Motor neuron (in vitro differentiated cells): ENCODE measurements around the gene AARSD1. TPM values are rescaled to one million over a fixed set of nuclear protein-coding genes. Genes with fewer than 3 reads are reported as not detected.
"Not testable (repeated sequence)": the region's sequence is repeated elsewhere in the genome, so short reads cannot be mapped to it uniquely, and the experiment has no call there.

Experiments used
- ATAC-seq, 8 experiments: fragments of 200-7000 bp; cut with Tn5 transposase; replicated peaks in 6 of 8; 2 replicates each; pipeline ENCODE4 v1.8.0; 2021; ENCODE audit warnings: mild to moderate bottlenecking in 8 of 8, moderate library complexity in 8 of 8
- H3K27ac ChIP-seq, 2 donors: fragments of 250-450 bp; sonication (Bioruptor Pico); 2 replicates each; pipeline ENCODE4 v1.9.0; 2021; ENCODE audit warnings: antibody characterized with exemption in 2 of 2, mild to moderate bottlenecking in 2 of 2, moderate library complexity in 1 of 2
- H3K4me1 ChIP-seq, 2 donors: fragments of 250-450 bp; sonication (Bioruptor Pico); replicated peaks in 1 of 2; 2 replicates each; pipeline ENCODE4 v1.6.1; 2021; ENCODE audit warnings: antibody characterized with exemption in 2 of 2, mild to moderate bottlenecking in 2 of 2, moderate library complexity in 1 of 2
- H3K4me3 ChIP-seq, 5 donors: fragments of 250-450 bp; sonication (Bioruptor Pico); 2 replicates each; pipeline ENCODE4 v1.9.0; 2021; ENCODE audit warnings: antibody characterized with exemption in 5 of 5, mild to moderate bottlenecking in 5 of 5, moderate library complexity in 4 of 5
- WGBS, 10 experiments: fragments of 450-650 bp; shearing (Covaris generic); methylation state at CpG; one replicate each; pipeline ENCODE4 v1.0.0; 2022; 5-methylcytosine and 5-hydroxymethylcytosine counted together
- in situ Hi-C, 9 experiments: fragments of 400-800 bp; cut with MboI; loops; one replicate each; pipeline ENCODE4 v1.15.0; 2021; ENCODE audit warnings: low sequenced_read_pairs in 9 of 9, low pct_unique_long_range_greater_than_20kb in 2 of 9; ENCODE audit not compliant: unreplicated experiment in 9 of 9
- total RNA-seq, 8 experiments: library from RNA; unstranded; fragments of 300-600 nt; gene quantifications; 2 replicates each; pipeline versions ENCODE4 v1.2.3 to v1.2.4, GENCODE V29; 2022

Gene AARSD1, protein sequence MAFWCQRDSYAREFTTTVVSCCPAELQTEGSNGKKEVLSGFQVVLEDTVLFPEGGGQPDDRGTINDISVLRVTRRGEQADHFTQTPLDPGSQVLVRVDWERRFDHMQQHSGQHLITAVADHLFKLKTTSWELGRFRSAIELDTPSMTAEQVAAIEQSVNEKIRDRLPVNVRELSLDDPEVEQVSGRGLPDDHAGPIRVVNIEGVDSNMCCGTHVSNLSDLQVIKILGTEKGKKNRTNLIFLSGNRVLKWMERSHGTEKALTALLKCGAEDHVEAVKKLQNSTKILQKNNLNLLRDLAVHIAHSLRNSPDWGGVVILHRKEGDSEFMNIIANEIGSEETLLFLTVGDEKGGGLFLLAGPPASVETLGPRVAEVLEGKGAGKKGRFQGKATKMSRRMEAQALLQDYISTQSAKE
- total RNA-seq, result 10 to 100 TPM; 47.2 to 77.9 (median 59.3) TPM

DNA sequence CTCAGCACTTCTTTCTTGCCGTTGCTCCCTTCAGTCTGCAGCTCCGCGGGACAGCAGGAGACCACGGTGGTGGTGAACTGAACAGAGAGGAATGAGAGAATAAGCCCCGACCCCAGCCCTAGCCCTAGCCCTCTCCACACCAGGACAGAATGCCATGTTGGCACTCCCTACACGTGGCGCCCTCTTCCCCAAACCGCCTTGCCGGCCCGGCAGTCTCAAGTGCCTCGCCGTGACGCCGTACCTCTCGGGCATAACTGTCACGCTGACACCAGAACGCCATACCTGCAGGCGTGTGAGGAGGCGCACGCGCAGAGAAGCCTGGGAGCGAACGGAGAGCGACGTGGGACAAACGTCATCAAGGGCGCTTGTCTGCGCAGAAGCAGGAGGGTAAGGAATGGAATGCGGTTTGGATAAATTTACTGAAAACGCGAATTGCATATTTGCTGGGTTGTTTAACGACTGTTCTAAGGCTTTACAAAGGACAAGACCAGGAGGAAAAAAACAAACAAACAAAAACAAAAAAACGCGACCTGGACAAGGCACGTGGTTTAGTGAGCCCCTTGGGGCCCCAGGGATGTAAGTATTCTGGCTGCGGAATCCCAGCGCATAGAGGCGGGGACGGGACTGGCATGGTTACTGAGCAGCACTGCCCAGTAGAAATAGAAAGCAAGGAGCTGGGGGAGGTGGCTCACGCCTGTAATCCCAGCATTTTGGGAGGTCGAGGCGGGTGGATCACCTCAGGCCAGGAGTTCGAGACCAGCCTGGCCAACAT is at the start of gene AARSD1:
Gene AARSD1, minus strand, starts transcription at position 294 of the 772 bp plus-strand sequence. Its CDS starts 14 bp downstream, at position 280.
- H3K4me1 ChIP-seq, result peaks cover 7 to 20% of the 10 kb centered on the region in 2 donors
- H3K27ac ChIP-seq, result peak within 1 kb of the TSS; percentile 58 to 83
- ATAC-seq, result peak; percentile 94 to 97 (median 95)
- H3K4me3 ChIP-seq, result peak within 1 kb of the TSS; percentile 58 to 87 (median 85)
- WGBS, 10 experiments, result 0 to 6% (median 0%) methylated on average over 4 to 25 of the region's 43 CpGs; no CpG with 5 or more reads in 2 of the 10 experiments
- in situ Hi-C loops, result no loop called here

DNA sequence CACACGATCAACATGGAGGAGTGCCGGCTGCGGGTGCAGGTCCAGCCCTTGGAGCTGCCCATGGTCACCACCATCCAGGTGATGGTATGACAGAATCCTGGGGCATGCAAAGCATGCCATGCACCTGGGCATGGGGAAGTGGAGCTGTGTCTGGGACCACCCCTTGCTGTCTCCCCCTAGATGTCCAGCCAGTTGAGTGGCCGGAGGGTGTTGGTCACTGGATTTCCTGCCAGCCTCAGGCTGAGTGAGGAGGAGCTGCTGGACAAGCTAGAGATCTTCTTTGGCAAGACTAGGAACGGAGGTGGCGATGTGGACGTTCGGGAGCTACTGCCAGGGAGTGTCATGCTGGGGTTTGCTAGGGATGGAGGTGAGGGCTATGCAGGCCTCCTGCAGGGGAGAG is 49.0 kb upstream of the AARSD1 start:
- Histone ChIP-seq H3K4me1 (peaks cover 8 to 30% of the 10 kb centered on the region in 2 donors), H3K27ac (no peak overlapping the region), H3K4me3 (no peak overlapping the region)
- ATAC-seq, result peak in 1 of 8 experiments; percentile 4
- 50 to 100% (median 91%) methylated on average over 1 to 5 of the region's 8 CpGs; no CpG with 5 or more reads in 5 of the 10 experiments for WGBS, 10 experiments
- in situ Hi-C loops, result loop anchor here in 1 of 9 experiments (25.0 kb wide), 1 partner anchor 324 kb away; no protein-coding TSS in a partner anchor

DNA sequence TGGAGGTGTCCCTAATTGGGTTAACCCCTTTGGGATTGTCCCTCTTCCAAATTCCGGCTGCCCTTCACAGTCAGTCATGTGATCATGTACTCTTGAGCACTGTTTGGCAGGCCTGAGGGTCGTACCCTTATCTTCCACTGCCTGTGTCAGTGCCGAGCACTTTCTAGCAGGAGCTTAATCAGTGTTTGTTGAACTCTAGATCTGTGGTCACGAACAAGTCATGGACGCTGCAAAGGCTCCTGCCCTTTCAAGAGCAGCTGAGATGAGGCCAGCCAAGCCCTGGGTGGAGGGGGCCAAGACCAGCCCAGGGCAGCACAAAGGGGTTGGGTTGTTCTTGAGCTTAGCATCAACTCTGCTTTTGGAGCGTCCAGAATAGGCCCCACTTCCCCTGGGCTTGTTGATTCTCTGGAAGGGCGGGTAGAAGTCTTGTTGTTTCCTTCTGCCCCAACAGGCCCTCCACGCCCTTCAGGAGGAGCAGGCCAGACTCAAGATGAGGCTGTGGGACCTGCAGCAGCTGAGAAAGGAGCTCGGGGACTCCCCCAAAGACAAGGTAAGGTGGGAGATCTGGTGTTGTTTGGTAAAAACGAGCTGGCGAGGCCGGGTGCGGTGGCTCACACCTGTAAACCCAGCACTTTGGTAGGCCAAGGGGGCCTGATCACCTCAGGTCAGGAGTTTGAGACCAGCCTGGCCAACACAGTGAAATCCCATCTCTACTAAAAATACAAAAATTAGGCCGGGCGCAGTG is 47.6 kb upstream of the AARSD1 start:
- 53 to 100% (median 85%) methylated on average over 1 to 6 of the region's 15 CpGs; no CpG with 5 or more reads in 2 of the 10 experiments for WGBS, 10 experiments
- no peak for ATAC-seq
- Histone ChIP-seq H3K4me1 (peaks cover 0 to 22% of the 10 kb centered on the region in 2 donors), H3K27ac (no peak overlapping the region), H3K4me3 (no peak overlapping the region)
- in situ Hi-C loops, result loop anchor here in 1 of 9 experiments (25.0 kb wide), 1 partner anchor 325 kb away; no protein-coding TSS in a partner anchor

DNA sequence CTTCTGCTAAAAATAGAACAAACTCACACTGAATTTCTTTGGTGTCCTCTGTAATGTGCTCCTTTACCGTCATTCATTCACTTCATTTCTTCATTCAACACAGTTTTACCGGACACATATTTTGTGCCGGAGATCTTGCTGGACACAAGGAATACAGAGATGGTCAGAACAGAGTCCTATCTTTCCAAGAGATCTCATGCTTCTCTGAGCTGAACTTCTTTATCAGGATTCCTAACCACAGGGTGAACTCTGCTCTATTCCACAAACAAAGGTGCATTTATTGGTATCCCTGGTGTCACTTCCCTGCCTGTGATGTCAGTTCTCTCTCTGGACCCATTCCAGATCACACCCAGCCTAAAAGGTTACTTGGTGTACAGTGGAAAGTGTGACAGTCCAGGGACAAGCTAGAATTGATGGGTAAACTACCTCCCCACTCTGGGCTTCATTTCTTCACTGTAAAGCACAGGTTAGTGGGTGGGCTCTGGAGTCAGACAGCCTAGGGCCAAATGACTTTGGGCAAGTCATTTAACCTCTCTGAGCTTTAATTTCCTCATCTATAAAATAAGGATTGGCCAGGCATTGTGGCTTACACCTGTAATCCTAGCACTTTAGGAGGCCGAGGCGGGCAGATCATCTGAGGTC is 46.5 kb upstream of the AARSD1 start:
- Histone ChIP-seq H3K4me1 (peaks cover 0 to 17% of the 10 kb centered on the region in 2 donors), H3K4me3 (no peak overlapping the region), H3K27ac (no peak overlapping the region)
- no peak for ATAC-seq
- WGBS, 10 experiments, result 60 to 94% (median 84%) methylated on average over 1 to 5 of the region's 5 CpGs
- in situ Hi-C loops, result loop anchor here in 1 of 9 experiments (25.0 kb wide), 1 partner anchor 327 kb away; no protein-coding TSS in a partner anchor

DNA sequence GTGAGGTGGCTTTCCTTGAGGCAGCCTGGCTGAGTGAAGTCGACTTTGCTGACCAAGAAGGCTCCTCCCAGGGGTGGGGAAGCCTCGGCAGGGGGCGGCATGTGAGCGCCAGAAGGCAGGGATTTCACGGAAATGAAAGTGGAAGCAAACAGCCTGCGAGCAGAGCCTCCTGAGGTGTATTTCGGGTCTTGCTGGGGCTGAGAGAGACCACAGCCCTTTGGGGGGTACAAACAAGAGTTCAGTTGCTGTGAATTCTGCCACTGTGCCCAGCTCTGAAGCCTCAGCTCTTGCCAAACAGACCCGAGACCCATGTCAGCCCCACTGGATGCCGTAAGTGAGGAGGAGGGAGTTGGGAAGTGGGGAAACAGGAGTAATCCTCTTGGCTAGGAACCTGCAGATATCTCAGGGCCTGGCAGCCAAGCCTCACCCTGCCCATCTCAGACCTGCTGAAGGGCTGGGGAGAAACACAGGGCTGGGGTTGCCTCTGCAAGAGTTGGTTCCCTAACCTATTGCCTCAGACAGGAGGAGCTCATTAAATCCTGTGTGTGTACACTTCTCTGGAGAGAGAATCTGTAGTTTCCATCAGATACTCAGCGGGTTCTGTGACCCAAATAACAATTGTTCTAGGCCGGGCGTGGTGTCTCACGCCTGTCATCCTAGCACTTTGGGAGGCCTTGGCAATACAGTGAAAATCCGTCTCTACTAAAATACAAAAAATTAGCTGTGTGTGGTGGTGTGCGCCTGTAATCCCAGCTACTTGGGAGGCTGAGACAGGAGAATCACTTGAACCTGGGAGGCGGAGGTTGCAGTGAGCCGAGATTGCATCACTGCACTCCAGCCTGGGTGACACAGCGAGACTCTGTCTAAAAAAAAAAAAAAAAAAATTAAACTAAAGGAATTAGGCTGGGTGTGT is 42.6 kb upstream of the AARSD1 start, which contains the start of gene IFI35:
Gene IFI35, plus strand, starts transcription at position 146 of the 913 bp plus-strand sequence. Its CDS starts 164 bp downstream, at position 310.
- in situ Hi-C loops, result loop anchor here in 1 of 9 experiments (25.0 kb wide), 1 partner anchor 330 kb away; no protein-coding TSS in a partner anchor
- 0 to 70% (median 25%) methylated on average over 1 to 10 of the region's 18 CpGs; no CpG with 5 or more reads in 3 of the 10 experiments for WGBS, 10 experiments
- peak within 1 kb of the TSS in 3 of 5 donors; percentile 17 to 24 (median 22) for H3K4me3 ChIP-seq
- no peaks in the 10 kb centered on the region for H3K4me1 ChIP-seq
- H3K27ac ChIP-seq, result peak within 1 kb of the TSS; percentile 48 to 49
- peak; percentile 70 to 85 (median 80) for ATAC-seq

DNA sequence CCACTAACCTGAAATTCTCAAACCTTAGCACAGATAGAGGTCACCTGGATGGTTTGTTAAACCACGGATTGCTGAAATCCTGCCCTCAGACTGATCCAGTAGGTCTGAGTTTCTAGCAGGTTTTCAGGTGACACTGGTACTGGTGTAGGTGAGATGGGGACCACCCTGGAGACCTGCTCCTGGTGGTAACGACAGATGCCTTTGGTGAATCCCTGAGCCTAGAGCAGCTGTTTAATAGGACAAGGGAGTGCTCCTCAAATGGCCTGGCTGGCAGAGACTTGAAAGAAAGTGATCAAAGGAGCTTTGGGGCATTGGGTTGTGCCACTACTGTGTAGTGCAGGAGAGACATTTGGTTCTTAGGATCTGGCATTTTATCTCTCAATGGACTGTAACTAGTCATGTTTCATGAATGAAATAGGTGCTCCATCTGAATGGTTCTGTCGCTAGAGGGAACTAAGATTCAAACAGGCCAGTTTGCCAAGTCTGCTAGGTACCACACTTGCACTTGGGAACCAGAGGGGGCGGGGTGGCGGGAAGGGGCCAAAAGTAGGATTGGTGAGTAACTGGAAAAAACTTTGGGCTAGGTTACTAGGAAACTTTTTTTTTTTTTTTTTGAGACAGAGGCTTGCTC is 39.4 kb upstream of the AARSD1 start:
- H3K27ac ChIP-seq, result no peak overlapping the region
- ATAC-seq, result peak in 3 of 8 experiments; percentile 1 to 11 (median 7)
- in situ Hi-C loops, result loop anchor here in 1 of 9 experiments (25.0 kb wide), 1 partner anchor 334 kb away; no protein-coding TSS in a partner anchor

DNA sequence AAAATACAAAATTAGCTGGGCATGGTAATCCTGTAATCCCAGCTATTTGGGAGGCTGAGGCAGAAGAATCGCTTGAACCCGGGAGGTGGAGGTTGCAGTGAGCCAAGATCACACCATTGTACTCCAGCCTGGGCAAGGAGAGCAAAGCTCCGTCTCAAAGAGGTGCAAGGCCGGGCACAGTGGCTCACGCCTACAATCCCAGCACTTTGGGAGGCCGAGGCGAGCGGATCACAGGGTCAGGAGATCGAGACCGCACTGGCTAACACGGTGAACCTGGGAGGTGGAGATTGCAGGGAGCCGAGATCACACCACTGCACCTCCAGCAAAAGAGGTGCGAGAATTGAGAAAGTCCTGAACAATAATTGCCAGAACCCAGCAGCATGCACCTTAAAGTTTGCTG is 36.6 kb upstream of the AARSD1 start:
- H3K27ac ChIP-seq, H3K4me3 ChIP-seq, ATAC-seq: not testable (repeated sequence)
- in situ Hi-C loops, result loop anchor here in 1 of 9 experiments (25.0 kb wide), 1 partner anchor 336 kb away; no protein-coding TSS in a partner anchor
- peaks cover 10 to 13% of the 10 kb centered on the region in 2 donors for H3K4me1 ChIP-seq
- WGBS, 10 experiments, result 80 to 100% (median 94%) methylated on average over 2 to 8 of the region's 13 CpGs; no CpG with 5 or more reads in 6 of the 10 experiments

More for the DNA sequence above, 39.4 kb upstream of the AARSD1 start:
- peaks cover 7 to 10% of the 10 kb centered on the region in 2 donors for H3K4me1 ChIP-seq
- no peak overlapping the region for H3K4me3 ChIP-seq
- 60 to 100% (median 96%) methylated on average over 1 to 3 of the region's 5 CpGs; no CpG with 5 or more reads in 4 of the 10 experiments for WGBS, 10 experiments

DNA sequence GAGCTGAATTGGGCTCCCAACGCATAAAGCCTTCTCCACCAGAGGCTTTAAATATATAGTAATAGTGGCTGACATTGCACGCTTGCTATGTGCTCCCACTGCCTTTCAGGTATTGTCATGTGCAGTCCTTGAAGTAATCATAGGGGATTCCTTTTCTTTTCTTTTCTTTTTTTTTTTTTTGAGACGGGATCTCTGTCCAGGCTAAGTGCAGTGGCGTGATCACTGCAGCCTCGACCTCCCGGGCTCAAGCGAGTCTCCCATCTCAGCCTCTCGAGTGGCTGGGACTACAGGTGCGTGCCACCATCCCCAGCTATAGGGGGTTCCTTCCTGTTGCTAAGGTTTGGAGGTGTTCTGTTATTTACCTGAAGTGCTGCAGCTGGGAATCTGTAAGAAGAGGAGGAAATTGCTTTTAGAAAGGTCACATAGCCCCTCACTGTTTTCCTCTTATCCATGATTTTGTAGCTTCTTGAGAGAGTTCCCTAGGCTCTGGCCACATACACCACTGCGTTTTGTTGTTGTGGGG is 34.8 kb upstream of the AARSD1 start:
- H3K4me1 ChIP-seq, result peaks cover 10 to 13% of the 10 kb centered on the region in 2 donors
- in situ Hi-C loops, result no loop called here
- ATAC-seq, result no peak
- WGBS, 10 experiments, result 2 to 33% (median 9%) methylated on average over 1 to 9 of the region's 10 CpGs; no CpG with 5 or more reads in 3 of the 10 experiments
- H3K27ac ChIP-seq, result peak overlapping the region; percentile 72 to 94
- H3K4me3 ChIP-seq, result peak overlapping the region; percentile 49 to 75 (median 60)

DNA sequence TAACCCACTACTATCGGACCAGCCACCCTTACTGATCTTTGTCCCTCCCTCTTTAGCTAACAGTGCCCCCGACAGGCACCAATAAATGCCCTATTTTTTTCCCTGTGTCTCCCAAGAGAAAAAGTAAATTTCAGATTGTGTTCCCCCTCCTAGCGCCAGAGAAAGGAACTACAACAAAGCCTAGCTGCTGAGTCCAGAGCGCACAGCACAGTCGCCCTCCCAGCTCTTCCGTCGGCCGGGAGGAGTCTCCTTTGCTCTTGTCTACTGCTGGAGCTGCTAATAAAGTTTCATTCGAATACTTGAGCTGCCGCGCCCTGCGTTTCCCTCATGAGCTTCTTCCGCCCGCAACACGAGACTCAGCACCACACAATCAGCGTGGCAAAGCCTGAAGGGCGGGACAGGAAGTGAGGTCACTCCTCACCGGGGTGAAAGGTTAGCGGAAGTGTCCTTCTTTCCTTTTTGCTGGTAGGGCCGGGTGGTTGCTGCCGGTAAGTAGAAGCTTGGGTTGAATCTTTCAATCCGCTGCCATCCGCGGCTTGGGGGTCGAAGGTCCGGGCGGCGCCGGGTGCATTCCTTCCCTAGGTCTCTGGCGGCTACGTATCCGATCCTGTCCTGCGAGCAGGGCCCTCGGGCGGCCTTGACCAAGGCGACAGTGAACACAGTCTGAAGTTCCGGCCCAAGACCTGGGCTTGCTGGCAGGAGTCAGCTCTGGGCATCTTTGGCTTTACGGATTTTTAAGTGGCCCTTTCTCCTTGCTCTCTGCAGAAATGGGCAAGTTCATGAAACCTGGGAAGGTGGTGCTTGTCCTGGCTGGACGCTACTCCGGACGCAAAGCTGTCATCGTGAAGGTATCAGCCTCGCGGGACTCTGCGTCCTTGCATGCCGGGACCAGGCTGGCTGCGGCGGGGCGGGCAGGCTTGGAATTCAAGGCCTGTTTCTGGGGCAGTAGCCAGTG is 34.0 kb upstream of the AARSD1 start, which contains the start of gene RPL27:
Gene RPL27, plus strand, starts transcription at position 436 of the 955 bp plus-strand sequence. Its CDS starts 332 bp downstream, at position 768.
- peak; percentile 86 to 98 (median 96) for ATAC-seq
- H3K4me3 ChIP-seq, result peak within 1 kb of the TSS; percentile 49 to 75 (median 60)
- WGBS, 10 experiments, result 0 to 7% (median 0%) methylated on average over 1 to 27 of the region's 49 CpGs; no CpG with 5 or more reads in 1 of the 10 experiments

More for the DNA sequence above, 34.0 kb upstream of the AARSD1 start, which contains the start of gene RPL27:
- in situ Hi-C loops, result no loop called here
- Histone ChIP-seq H3K4me1 (peaks cover 10 to 13% of the 10 kb centered on the region in 2 donors), H3K27ac (peak within 1 kb of the TSS; percentile 72 to 94)
